Liver (tissue), 9 donors: Measurements from ENCODE around the gene TCF7L1. TPM values are rescaled to one million over a fixed set of nuclear protein-coding genes. Genes with fewer than 3 reads are reported as not detected.

Experiments
- DNase-seq: peaks from one replicate; pipeline ENCODE4 v3.0.0-alpha.2; 2017; ENCODE audit warnings: low spot score
- H3K27ac ChIP-seq, 2 donors: one replicate each; pipeline ENCODE4 v1.7.0; 2013; ENCODE audit warnings: inconsistent platforms in 2 of 2, low read length in 2 of 2, control low read depth in 1 of 2, low read depth in 1 of 2, mild to moderate bottlenecking in 1 of 2
- H3K27me3 ChIP-seq, 4 donors: one replicate each; pipeline versions ENCODE4 v1.6.1 to v1.7.0; 2013; ENCODE audit warnings: low read length in 3 of 4, inconsistent platforms in 1 of 4, mild to moderate bottlenecking in 1 of 4, moderate library complexity in 1 of 4; ENCODE audit not compliant: control insufficient read depth in 4 of 4, insufficient read depth in 4 of 4
- H3K36me3 ChIP-seq, 4 donors: one replicate each; pipeline versions ENCODE4 v1.6.1 to v1.7.0; 2013; ENCODE audit warnings: low read length in 3 of 4, mild to moderate bottlenecking in 3 of 4, low read depth in 1 of 4, moderate library complexity in 1 of 4; ENCODE audit not compliant: control insufficient read depth in 4 of 4, insufficient read depth in 3 of 4
- H3K4me1 ChIP-seq, 4 donors: one replicate each; pipeline versions ENCODE4 v1.6.1 to v1.7.0; 2013; ENCODE audit warnings: low read length in 3 of 4, mild to moderate bottlenecking in 3 of 4, moderate library complexity in 1 of 4; ENCODE audit not compliant: control insufficient read depth in 4 of 4, insufficient read depth in 4 of 4
- H3K4me3 ChIP-seq, 3 donors: one replicate each; pipeline versions ENCODE4 v1.6.1 to v1.7.0; 2013; ENCODE audit warnings: low read length in 3 of 3, control low read depth in 1 of 3, low read depth in 1 of 3, mild to moderate bottlenecking in 1 of 3
- H3K9ac ChIP-seq, 2 donors: one replicate each; pipeline ENCODE4 v1.7.0; 2013; ENCODE audit warnings: low read length in 2 of 2, mild to moderate bottlenecking in 2 of 2, moderate library complexity in 2 of 2, control low read depth in 1 of 2, low read depth in 1 of 2
- H3K9me3 ChIP-seq, 4 donors: one replicate each; pipeline versions ENCODE4 v1.6.1 to v1.7.0; 2013; ENCODE audit warnings: low read length in 3 of 4; ENCODE audit not compliant: control insufficient read depth in 4 of 4
- EGR1 ChIP-seq, 2 donors: IDR thresholded peaks; 2 replicates each; pipeline ENCODE4 v1.6.1; 2016 to 2018; ENCODE audit warnings: antibody characterized with exemption in 2 of 2, low read depth in 2 of 2
- FOXA1 ChIP-seq: IDR thresholded peaks from 2 replicates; pipeline ENCODE4 v1.6.1; 2016; ENCODE audit warnings: antibody characterized with exemption
- FOXA2 ChIP-seq: IDR thresholded peaks from 2 replicates; pipeline ENCODE4 v1.6.1; 2016; ENCODE audit warnings: antibody characterized with exemption
- GABPA ChIP-seq, 2 donors: IDR thresholded peaks in 1 of 2; conservative IDR thresholded peaks in 1 of 2; 2 replicates each; pipeline ENCODE4 v1.6.1; 2016; ENCODE audit warnings: antibody characterized with exemption in 2 of 2, mild to moderate bottlenecking in 1 of 2, moderate library complexity in 1 of 2
- HNF4A ChIP-seq, 2 donors: conservative IDR thresholded peaks; 2 replicates each; pipeline ENCODE4 v1.6.1; 2016; ENCODE audit warnings: antibody characterized with exemption in 2 of 2, mild to moderate bottlenecking in 2 of 2
- HNF4G ChIP-seq: IDR thresholded peaks from 2 replicates; pipeline ENCODE4 v1.6.1; 2016; ENCODE audit warnings: antibody characterized with exemption
- JUND ChIP-seq, 2 donors: IDR thresholded peaks; 2 replicates each; pipeline ENCODE4 v1.6.1; 2016; ENCODE audit warnings: antibody characterized with exemption in 2 of 2
- NR2F2 ChIP-seq: IDR thresholded peaks from 2 replicates; pipeline ENCODE4 v1.6.1; 2016; ENCODE audit warnings: antibody characterized with exemption
- RAD21 ChIP-seq, 2 donors: IDR thresholded peaks; 2 replicates each; pipeline ENCODE4 v1.6.1; 2016; ENCODE audit warnings: antibody characterized with exemption in 2 of 2, mild to moderate bottlenecking in 2 of 2
- RXRA ChIP-seq, 2 donors: IDR thresholded peaks; 2 replicates each; pipeline ENCODE4 v1.6.1; 2017 to 2018; ENCODE audit warnings: antibody characterized with exemption in 2 of 2, mild to moderate bottlenecking in 1 of 2
- SP1 ChIP-seq: IDR thresholded peaks from 2 replicates; pipeline ENCODE4 v1.6.1; 2018; ENCODE audit warnings: antibody characterized with exemption, mild to moderate bottlenecking
- TAF1 ChIP-seq: conservative IDR thresholded peaks from 2 replicates; pipeline ENCODE4 v1.6.1; 2016; ENCODE audit warnings: antibody characterized with exemption, mild to moderate bottlenecking
- YY1 ChIP-seq: IDR thresholded peaks from 2 replicates; pipeline ENCODE4 v1.6.1; 2016; ENCODE audit warnings: antibody characterized with exemption, mild to moderate bottlenecking
- WGBS: extraction: QIAGEN DNeasy Blood & Tissue Kit; methylation state at CpG from one replicate; pipeline ENCODE4 v1.1.7; 2013; 5-methylcytosine and 5-hydroxymethylcytosine counted together
- polyA plus RNA-seq, 2 donors: library from polyadenylated mRNA; stranded (reverse) in 1 of 2; unstranded in 1 of 2; fragments of 200-250 nt in 1 of 2; fragments of >200 nt in 1 of 2; fragmentation: Nextera tagmentation in 1 of 2; extraction: Ambion mirVana in 1 of 2; gene quantifications; one replicate each; pipeline versions ENCODE4 v1.2.1 to v1.2.3, GENCODE V29; 2013 to 2015
- total RNA-seq, 2 donors: library from RNA; depleted of rRNA; stranded (reverse); fragments of >200 nt; gene quantifications; one replicate each; pipeline ENCODE4 v1.2.3, GENCODE V29; 2014
- TF ChIP-seq, protein P1 (sequence below): IDR thresholded peaks from 2 replicates; pipeline ENCODE4 v1.6.1; 2016; ENCODE audit warnings: antibody characterized with exemption
- TF ChIP-seq, protein P2 (sequence below): fragments of 150-350 bp; IDR thresholded peaks from 2 replicates; pipeline ENCODE4 v1.5.1; 2017; ENCODE audit warnings: improper control_type of control experiment, low read depth, low read length; ENCODE audit not compliant: missing input control
- TF ChIP-seq, protein P3 (sequence below): IDR thresholded peaks from 2 replicates; pipeline ENCODE4 v1.6.1; 2016; ENCODE audit warnings: antibody characterized with exemption
- TF ChIP-seq, protein P4 (sequence below): IDR thresholded peaks from 2 replicates; pipeline ENCODE4 v1.6.1; 2016; ENCODE audit warnings: antibody characterized with exemption
- TF ChIP-seq, protein P5 (sequence below): IDR thresholded peaks from 2 replicates; pipeline ENCODE4 v1.6.1; 2016; ENCODE audit warnings: antibody characterized with exemption, mild to moderate bottlenecking
- donor health status: healthy.
- donor health status: healthy.
- donor health status: healthy.
- donor health status: healthy.
- donor health status: healthy.

Gene TCF7L1
- total and polyA plus RNA-seq, 4 donors: 1.6 to 6.0 (median 4.8) TPM

DNA sequence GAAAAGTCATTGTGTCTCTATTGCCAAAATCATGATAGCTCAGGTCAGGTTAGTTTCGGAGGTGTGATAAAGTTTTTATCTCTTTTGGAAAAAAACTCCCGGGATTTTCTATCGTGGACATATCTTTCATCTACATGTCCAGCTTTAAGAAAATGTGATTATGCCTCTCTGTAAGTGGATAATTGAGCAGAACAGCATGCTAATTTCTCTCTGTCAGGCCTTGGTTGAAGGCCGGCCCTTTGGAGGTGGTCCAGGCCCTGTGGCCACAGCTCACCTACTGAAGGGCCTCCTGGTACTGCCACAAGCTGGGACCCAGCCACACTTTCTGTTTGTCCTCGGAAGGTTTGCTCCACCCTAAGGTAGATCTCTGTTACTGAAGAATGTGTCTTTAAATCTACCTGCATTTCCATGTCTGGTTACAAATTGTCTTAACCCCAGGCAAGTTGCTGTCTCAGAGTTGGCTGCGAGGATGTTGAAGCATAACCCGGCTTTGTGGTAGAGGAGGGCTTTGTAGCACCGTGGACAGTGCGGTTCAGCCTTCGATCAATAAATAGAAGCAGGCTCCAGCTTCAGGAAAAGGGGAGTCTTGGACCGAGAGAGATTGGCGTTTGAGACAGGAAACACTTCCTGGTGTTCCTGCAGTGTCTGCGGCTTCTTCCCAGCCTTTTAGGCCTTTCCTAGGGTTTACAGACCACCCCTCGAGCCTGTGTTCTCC, 25.5 kb downstream of the TCF7L1 start (continued):
- TF ChIP-seq, protein P1, sequence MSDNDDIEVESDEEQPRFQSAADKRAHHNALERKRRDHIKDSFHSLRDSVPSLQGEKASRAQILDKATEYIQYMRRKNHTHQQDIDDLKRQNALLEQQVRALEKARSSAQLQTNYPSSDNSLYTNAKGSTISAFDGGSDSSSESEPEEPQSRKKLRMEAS: no peak
- TF ChIP-seq YY1: no peak
- no peak for TF ChIP-seq FOXA2
- no peak for TF ChIP-seq FOXA1

DNA sequence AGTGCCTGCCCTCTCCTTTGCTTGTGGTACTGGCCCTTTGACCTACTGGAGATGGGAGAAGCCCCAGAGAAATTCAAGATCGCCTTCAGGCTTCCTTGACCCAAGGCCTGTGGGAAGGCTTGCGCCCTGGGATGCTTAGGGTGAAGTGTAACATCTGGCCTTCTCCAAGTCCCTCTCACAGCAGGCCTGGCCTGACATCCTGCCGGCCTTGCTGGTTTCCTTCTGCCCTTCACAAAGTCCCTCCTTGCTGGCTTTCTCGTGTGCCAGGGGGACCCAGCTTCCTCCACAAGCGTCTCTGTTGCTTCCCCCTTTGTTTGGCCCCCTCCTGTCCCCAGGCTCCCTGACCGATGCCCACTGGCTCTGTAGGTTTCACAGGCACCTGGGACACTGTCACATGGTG, 26.4 kb downstream of the TCF7L1 start:
- no peak overlapping the region for H3K27ac ChIP-seq
- H3K27me3 ChIP-seq: no peaks in the 10 kb centered on the region
- H3K4me1 ChIP-seq: peaks cover 7 to 25% (median 15%) of the 10 kb centered on the region in 4 donors
- 85% methylated on average over 6 of the region's 6 CpGs for WGBS
- no peak overlapping the region for H3K9ac ChIP-seq
- H3K4me3 ChIP-seq: no peak overlapping the region
- H3K36me3 ChIP-seq: no peaks in the 10 kb centered on the region
- no peak for DNase-seq
- TF ChIP-seq RAD21 (IDR thresholded peaks at IDR 0.05) (no peak), HNF4A (conservative IDR thresholded peaks at IDR 0.05) (no peak), EGR1 (IDR thresholded peaks at IDR 0.05; ENCODE audit: low read depth in 2 of 2) (no peak), SP1 (no peak)
- TF ChIP-seq, protein P2, sequence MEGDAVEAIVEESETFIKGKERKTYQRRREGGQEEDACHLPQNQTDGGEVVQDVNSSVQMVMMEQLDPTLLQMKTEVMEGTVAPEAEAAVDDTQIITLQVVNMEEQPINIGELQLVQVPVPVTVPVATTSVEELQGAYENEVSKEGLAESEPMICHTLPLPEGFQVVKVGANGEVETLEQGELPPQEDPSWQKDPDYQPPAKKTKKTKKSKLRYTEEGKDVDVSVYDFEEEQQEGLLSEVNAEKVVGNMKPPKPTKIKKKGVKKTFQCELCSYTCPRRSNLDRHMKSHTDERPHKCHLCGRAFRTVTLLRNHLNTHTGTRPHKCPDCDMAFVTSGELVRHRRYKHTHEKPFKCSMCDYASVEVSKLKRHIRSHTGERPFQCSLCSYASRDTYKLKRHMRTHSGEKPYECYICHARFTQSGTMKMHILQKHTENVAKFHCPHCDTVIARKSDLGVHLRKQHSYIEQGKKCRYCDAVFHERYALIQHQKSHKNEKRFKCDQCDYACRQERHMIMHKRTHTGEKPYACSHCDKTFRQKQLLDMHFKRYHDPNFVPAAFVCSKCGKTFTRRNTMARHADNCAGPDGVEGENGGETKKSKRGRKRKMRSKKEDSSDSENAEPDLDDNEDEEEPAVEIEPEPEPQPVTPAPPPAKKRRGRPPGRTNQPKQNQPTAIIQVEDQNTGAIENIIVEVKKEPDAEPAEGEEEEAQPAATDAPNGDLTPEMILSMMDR: no peak
- TF ChIP-seq, protein P3, sequence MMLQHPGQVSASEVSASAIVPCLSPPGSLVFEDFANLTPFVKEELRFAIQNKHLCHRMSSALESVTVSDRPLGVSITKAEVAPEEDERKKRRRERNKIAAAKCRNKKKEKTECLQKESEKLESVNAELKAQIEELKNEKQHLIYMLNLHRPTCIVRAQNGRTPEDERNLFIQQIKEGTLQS: no peak
- TF ChIP-seq, protein P4, sequence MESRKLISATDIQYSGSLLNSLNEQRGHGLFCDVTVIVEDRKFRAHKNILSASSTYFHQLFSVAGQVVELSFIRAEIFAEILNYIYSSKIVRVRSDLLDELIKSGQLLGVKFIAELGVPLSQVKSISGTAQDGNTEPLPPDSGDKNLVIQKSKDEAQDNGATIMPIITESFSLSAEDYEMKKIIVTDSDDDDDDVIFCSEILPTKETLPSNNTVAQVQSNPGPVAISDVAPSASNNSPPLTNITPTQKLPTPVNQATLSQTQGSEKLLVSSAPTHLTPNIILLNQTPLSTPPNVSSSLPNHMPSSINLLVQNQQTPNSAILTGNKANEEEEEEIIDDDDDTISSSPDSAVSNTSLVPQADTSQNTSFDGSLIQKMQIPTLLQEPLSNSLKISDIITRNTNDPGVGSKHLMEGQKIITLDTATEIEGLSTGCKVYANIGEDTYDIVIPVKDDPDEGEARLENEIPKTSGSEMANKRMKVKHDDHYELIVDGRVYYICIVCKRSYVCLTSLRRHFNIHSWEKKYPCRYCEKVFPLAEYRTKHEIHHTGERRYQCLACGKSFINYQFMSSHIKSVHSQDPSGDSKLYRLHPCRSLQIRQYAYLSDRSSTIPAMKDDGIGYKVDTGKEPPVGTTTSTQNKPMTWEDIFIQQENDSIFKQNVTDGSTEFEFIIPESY: no peak
- H3K9me3 ChIP-seq: no peaks in the 10 kb centered on the region

DNA sequence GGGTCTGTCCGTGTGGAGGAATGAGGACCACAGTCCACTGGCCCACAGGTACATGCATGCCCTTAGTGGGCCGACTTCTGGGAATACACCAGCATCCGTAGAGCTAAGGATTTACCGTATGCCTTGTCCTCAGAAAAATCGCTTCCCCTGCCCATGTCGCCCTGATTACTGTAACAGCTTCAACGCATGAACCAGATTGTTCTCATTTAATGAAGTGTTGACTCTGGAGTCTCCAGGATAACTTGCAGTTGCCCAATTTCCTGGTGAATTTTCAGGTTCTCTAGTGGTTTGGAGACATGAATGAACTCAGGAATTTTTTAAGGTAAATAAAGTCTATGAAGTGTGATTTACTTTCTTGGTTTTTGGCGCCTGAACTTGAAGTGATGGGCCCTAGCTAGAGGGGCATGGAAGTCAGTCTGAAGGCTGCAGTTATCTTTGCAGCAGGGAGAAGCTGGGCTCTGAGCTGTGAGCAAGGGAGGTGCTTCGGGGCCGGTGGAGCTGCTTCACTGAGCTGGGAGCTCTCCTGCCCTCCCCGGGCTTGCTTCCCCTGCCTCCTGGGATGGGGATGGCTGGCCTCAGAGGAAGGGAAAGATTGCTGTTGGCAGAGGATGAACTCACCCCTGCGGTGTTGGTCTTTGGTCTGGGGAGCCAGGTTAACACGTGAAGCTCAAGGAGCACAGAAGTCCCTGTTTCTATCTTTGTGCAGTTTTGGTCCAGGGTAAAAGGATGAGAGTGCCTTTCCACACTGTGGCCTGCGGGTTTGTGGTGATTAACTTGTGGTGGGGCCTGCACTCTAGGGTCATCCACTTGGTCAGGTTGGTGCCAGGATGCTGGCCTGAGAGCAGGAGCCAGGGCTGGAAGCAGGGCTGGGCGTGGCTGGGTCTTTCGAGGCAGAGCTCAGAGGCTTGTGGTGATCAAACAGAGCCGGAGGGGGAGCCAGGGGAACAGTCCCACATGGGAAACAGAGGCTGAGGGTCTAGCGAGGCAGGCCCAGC, 28.1 kb downstream of the TCF7L1 start:
- no peak overlapping the region for H3K9ac ChIP-seq
- WGBS: 90% methylated on average over 18 of the region's 18 CpGs
- H3K36me3 ChIP-seq: no peaks in the 10 kb centered on the region
- H3K4me1 ChIP-seq: peaks cover 7 to 23% (median 15%) of the 10 kb centered on the region in 4 donors
- no peak overlapping the region for H3K4me3 ChIP-seq
- H3K9me3 ChIP-seq: no peaks in the 10 kb centered on the region
- no peak overlapping the region for H3K27ac ChIP-seq
- DNase-seq: no peak
- no peaks in the 10 kb centered on the region for H3K27me3 ChIP-seq
- no peak for TF ChIP-seq NR2F2
- TF ChIP-seq SP1: no peak
- TF ChIP-seq, protein P1: no peak
- TF ChIP-seq RXRA (IDR thresholded peaks at IDR 0.05): no peak
- no peak for TF ChIP-seq EGR1 (IDR thresholded peaks at IDR 0.05; ENCODE audit: low read depth in 2 of 2)
- no peak for TF ChIP-seq YY1
- TF ChIP-seq HNF4A (conservative IDR thresholded peaks at IDR 0.05): no peak
- TF ChIP-seq TAF1: no peak
- TF ChIP-seq, protein P4: no peak
- TF ChIP-seq JUND (IDR thresholded peaks at IDR 0.05): no peak
- no peak for TF ChIP-seq HNF4G
- TF ChIP-seq, protein P5, sequence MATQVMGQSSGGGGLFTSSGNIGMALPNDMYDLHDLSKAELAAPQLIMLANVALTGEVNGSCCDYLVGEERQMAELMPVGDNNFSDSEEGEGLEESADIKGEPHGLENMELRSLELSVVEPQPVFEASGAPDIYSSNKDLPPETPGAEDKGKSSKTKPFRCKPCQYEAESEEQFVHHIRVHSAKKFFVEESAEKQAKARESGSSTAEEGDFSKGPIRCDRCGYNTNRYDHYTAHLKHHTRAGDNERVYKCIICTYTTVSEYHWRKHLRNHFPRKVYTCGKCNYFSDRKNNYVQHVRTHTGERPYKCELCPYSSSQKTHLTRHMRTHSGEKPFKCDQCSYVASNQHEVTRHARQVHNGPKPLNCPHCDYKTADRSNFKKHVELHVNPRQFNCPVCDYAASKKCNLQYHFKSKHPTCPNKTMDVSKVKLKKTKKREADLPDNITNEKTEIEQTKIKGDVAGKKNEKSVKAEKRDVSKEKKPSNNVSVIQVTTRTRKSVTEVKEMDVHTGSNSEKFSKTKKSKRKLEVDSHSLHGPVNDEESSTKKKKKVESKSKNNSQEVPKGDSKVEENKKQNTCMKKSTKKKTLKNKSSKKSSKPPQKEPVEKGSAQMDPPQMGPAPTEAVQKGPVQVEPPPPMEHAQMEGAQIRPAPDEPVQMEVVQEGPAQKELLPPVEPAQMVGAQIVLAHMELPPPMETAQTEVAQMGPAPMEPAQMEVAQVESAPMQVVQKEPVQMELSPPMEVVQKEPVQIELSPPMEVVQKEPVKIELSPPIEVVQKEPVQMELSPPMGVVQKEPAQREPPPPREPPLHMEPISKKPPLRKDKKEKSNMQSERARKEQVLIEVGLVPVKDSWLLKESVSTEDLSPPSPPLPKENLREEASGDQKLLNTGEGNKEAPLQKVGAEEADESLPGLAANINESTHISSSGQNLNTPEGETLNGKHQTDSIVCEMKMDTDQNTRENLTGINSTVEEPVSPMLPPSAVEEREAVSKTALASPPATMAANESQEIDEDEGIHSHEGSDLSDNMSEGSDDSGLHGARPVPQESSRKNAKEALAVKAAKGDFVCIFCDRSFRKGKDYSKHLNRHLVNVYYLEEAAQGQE: no peak
- no peak for TF ChIP-seq GABPA (IDR thresholded peaks at IDR 0.05 in 1 of 2, conservative IDR thresholded peaks at IDR 0.05 in 1 of 2)
